ENCODE results near the gene KCNH3.
"Not testable (repeated sequence)": the region's sequence is repeated elsewhere in the genome, so short reads cannot be mapped to it uniquely, and the experiment has no call there.

The KCNH3 gene

GRCh38 chr12:49524660-49525324 lies 14.0 kb upstream of the KCNH3 start:
- intact Hi-C loops (cut with DNase I): no loop called here
- no peak for DNase-seq

- intact Hi-C loops (cut with DNase I): no loop called here
- no peak for DNase-seq
Measured at GRCh38 chr12:49525942-49526341, 12.9 kb upstream of the KCNH3 start.

GRCh38 chr12:49527361-49528130 lies 11.3 kb upstream of the KCNH3 start:
- DNase-seq: no peak
- intact Hi-C loops (cut with DNase I): no loop called here

- intact Hi-C loops (cut with DNase I): no loop called here
- DNase-seq: no peak
Measured at GRCh38 chr12:49529414-49529813, 9.4 kb upstream of the KCNH3 start.

- intact Hi-C loops (cut with DNase I): no loop called here
- no peak for DNase-seq
Measured at GRCh38 chr12:49531745-49532144, 7.1 kb upstream of the KCNH3 start.

GRCh38 chr12:49533331-49533730 lies 5.5 kb upstream of the KCNH3 start:
- DNase-seq: peak in 1 of 10 donors; percentile 66
- intact Hi-C loops (cut with DNase I): no loop called here

GRCh38 chr12:49534122-49534521 lies 4.7 kb upstream of the KCNH3 start:
- intact Hi-C loops (cut with DNase I); DNase-seq: not testable (repeated sequence)

GRCh38 chr12:49534731-49535278 lies 4.0 kb upstream of the KCNH3 start:
- DNase-seq: peak in 3 of 10 donors; percentile 80 to 88 (median 88)
- intact Hi-C loops (cut with DNase I): no loop called here

- intact Hi-C loops (cut with DNase I): no loop called here
- peak in 1 of 10 donors; percentile 44 for DNase-seq
Measured at GRCh38 chr12:49535921-49536525, 2.8 kb upstream of the KCNH3 start.

GRCh38 chr12:49536526-49537071 lies 2.2 kb upstream of the KCNH3 start:
- intact Hi-C loops (cut with DNase I): no loop called here

GRCh38 chr12:49537231-49537751 lies 1.5 kb upstream of the KCNH3 start:
- peak in 1 of 10 donors; percentile 62 for DNase-seq
- intact Hi-C loops (cut with DNase I): no loop called here

More at GRCh38 chr12:49536526-49537071, 2.2 kb upstream of the KCNH3 start:
- no peak for DNase-seq

GRCh38 chr12:49537752-49538509 lies 899 bp upstream of the KCNH3 start:
- intact Hi-C loops (cut with DNase I): no loop called here
- DNase-seq: peak in 8 of 10 donors; percentile 30 to 95 (median 70)

GRCh38 chr12:49539406-49540228 lies 787 bp downstream of the KCNH3 start:
- intact Hi-C loops (cut with DNase I): no loop called here
- peak in 1 of 10 donors; percentile 77 for DNase-seq

- intact Hi-C loops (cut with DNase I): no loop called here
- DNase-seq: peak in 2 of 10 donors; percentile 62 to 64
Measured at GRCh38 chr12:49540229-49541139, 1.7 kb downstream of the KCNH3 start.

GRCh38 chr12:49541140-49541861 lies 2.5 kb downstream of the KCNH3 start:
- intact Hi-C loops (cut with DNase I): no loop called here
- peak in 2 of 10 donors; percentile 57 to 79 for DNase-seq

- intact Hi-C loops (cut with DNase I): no loop called here
- DNase-seq: peak in 2 of 10 donors; percentile 60 to 64
Measured at GRCh38 chr12:49541911-49542505, 3.2 kb downstream of the KCNH3 start.

All from posterior cingulate gyrus (tissue), 11 donors.